Activated CD4-positive, alpha-beta T cell treated with anti-CD3 and anti-CD28 coated beads, Interleukin-2, amount 10 ng/mL, durations not matched to agents 7 days and 5 days (primary cell): ENCODE measurements around the gene ANOS1. TPM values are rescaled to one million over a fixed set of nuclear protein-coding genes. Genes with fewer than 3 reads are reported as not detected.

Experiments used
- CTCF ChIA-PET: fragments of 350-600 bp; sonication (Branson Sonifier 250); formaldehyde crosslinking; loops from one replicate; lab custom pipeline; 2021; ENCODE audit warnings: antibody characterized with exemption; lab: Charles Lee
- POLR2A ChIA-PET: fragments of 350-600 bp; sonication (Branson Sonifier 250); formaldehyde crosslinking; loops from one replicate; lab custom pipeline; 2021; ENCODE audit warnings: antibody characterized with exemption; lab: Charles Lee
- DNase-seq: peaks from one replicate; pipeline ENCODE4 v3.0.0-alpha.2; 2020
- H3K27ac Mint-ChIP-seq: one replicate; pipeline ENCODE4 v1.8.0; 2021; ENCODE audit warnings: mild to moderate bottlenecking, moderate library complexity, mixed read lengths
- H3K27me3 Mint-ChIP-seq: one replicate; pipeline ENCODE4 v1.8.0; 2021; ENCODE audit warnings: mixed read lengths
- H3K36me3 Mint-ChIP-seq: one replicate; pipeline ENCODE4 v1.8.0; 2021; ENCODE audit warnings: low read depth, mixed read lengths
- H3K4me1 Mint-ChIP-seq: one replicate; pipeline ENCODE4 v1.8.0; 2021; ENCODE audit warnings: mixed read lengths
- H3K4me3 Mint-ChIP-seq: one replicate; pipeline ENCODE4 v1.8.0; 2021; ENCODE audit warnings: mild to moderate bottlenecking, moderate library complexity, mixed read lengths
- H3K9me3 Mint-ChIP-seq: one replicate; pipeline ENCODE4 v1.8.0; 2021; ENCODE audit warnings: mixed read lengths
- total RNA-seq, 2 experiments: library from RNA; stranded (reverse); gene quantifications; one replicate each; pipeline ENCODE4 v1.2.3, GENCODE V29; 2021

The ANOS1 gene
- total RNA-seq, 2 experiments from 2014 or later, result 0.02 TPM; not detected in 1

DNA sequence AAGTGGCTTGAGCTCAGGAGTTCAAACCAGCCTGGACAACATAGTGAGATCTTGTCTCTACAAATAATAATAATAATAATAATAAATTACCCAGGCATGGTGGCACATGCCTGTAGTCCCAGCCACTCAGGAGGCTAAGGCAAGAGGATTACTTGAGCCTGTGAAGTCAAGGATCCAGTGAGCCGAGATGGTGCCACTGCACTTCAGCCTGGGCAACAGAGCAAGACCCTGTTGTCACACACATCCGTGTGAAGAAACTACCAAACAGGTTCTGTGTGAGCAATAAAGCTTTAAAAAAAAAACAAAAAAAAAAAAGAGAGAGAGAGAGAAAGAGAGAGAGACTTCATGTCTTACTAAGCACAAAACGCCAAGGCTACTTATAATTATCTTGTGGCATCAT lies 42.5 kb downstream of the ANOS1 start:
- Mint-ChIP-seq H3K27me3 (no peaks in the 10 kb centered on the region), H3K9me3 (no peaks in the 10 kb centered on the region), H3K27ac (no peak overlapping the region), H3K4me3 (no peak overlapping the region), H3K4me1 (no peaks in the 10 kb centered on the region), H3K36me3 (no peaks in the 10 kb centered on the region)
- ChIA-PET POLR2A (no interaction called here), CTCF (no interaction called here)
- DNase-seq, result no peak

DNA sequence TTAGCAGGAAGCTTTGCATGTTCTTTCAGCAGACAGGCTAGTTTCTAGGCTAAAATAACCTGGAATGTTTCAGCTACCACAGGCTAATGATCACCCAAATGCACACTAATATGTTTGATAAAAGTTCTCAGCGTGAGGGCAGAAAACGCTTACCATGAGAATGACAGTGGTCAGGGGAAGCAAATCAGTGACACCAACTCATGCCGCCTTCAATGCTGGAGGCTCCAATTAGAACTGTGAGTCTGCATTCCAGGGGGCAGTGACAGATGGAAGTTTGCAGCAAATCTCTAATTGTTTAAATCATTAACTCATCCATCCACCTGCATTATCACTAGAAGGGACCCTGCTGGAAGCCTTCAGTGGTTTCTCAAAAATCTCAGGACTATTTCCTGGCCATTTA lies 43.2 kb downstream of the ANOS1 start:
- Mint-ChIP-seq H3K4me3 (no peak overlapping the region), H3K9me3 (no peaks in the 10 kb centered on the region), H3K4me1 (no peaks in the 10 kb centered on the region), H3K36me3 (no peaks in the 10 kb centered on the region), H3K27ac (no peak overlapping the region), H3K27me3 (no peaks in the 10 kb centered on the region)
- DNase-seq, result no peak
- ChIA-PET POLR2A (no interaction called here), CTCF (no interaction called here)

DNA sequence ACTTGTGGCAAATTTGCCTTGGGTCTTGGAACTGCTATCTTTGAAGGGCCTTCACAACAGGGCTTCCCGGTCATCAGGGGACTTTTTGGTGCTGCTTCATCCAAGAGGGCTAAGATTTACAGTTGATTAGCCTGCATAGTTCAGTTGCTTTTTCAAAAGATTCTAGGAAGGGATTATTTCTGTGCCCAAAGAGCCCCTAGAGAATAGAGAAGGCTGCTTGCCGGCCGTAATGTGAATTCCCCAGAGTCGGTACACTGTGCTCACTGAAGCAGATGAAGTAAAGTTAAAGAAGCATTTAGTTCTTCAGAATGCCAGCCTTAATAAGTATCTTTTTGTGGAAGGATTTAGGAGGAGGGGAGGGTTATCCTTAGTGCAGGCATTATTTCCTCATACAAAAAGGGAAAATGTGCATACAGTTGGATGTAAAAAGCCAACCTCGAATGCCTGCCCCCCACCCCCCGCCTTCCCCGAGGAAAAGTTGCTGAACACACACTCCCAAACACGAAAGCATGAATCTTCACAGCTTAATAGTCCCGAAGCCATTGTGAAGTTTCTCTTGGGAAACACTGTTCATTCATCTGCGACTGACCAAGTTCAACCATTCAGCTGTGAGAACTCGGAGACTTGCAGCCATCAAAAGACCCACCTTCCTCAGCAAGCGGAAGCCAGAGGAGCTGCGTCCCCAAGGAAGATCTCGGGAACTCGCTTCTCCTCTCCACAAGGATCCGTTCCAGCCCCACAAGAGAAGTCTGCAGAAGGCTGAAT lies 47.6 kb downstream of the ANOS1 start:
- Mint-ChIP-seq H3K4me3 (no peak overlapping the region), H3K27me3 (peaks cover 4% of the 10 kb centered on the region), H3K27ac (no peak overlapping the region), H3K4me1 (no peaks in the 10 kb centered on the region), H3K36me3 (no peaks in the 10 kb centered on the region), H3K9me3 (no peaks in the 10 kb centered on the region)
- ChIA-PET CTCF (no interaction called here), POLR2A (no interaction called here)
- no peak for DNase-seq

DNA sequence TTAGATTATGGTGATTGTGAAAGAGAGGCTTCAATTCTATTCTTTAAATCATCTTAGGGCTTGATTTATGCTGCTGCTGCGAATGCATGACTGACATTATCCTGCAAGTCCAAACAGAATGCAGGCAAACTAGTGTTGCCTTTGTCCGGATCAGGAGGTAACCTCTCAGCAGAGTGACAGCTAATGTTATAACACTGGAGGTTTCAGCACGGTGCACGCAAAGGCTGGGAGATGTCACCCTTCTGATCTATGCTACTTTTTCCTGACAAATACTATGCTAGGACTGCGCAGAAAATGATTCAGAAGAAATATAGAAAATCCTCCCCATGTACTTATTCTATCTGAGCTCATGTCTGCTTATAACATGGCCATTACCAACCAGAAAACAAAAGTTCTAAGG lies 48.2 kb downstream of the ANOS1 start:
- ChIA-PET CTCF (no interaction called here), POLR2A (no interaction called here)
- Mint-ChIP-seq H3K27ac (no peak overlapping the region), H3K36me3 (no peaks in the 10 kb centered on the region), H3K4me3 (no peak overlapping the region), H3K4me1 (no peaks in the 10 kb centered on the region), H3K27me3 (peaks cover 4% of the 10 kb centered on the region), H3K9me3 (no peaks in the 10 kb centered on the region)
- DNase-seq, result no peak

DNA sequence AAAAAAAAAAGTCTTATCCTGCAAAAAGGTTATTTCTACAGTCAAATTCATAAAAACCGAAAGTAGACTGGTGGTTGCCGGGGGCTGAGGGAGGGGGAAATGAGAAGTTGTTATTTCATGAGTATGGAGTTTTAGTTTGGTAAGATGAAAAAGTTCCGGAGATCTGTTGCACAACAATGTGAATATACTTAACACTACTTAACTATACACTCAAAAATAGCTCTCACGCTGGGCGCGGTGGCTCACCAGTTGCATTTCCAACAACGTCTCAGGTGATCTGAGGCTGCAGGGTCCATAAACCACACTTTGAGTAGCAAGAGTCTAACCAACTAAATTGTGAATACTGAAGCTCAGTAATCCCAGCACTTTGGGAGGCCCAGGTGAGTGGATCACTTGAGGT lies 52.4 kb downstream of the ANOS1 start:
- no peak for DNase-seq
- H3K4me1 Mint-ChIP-seq, result no peaks in the 10 kb centered on the region
- ChIA-PET CTCF (no interaction called here), POLR2A (no interaction called here)
- peaks cover 4% of the 10 kb centered on the region for H3K27me3 Mint-ChIP-seq
- H3K27ac Mint-ChIP-seq, result no peak overlapping the region
- H3K9me3 Mint-ChIP-seq, result no peaks in the 10 kb centered on the region
- no peak overlapping the region for H3K4me3 Mint-ChIP-seq
- H3K36me3 Mint-ChIP-seq, result no peaks in the 10 kb centered on the region

DNA sequence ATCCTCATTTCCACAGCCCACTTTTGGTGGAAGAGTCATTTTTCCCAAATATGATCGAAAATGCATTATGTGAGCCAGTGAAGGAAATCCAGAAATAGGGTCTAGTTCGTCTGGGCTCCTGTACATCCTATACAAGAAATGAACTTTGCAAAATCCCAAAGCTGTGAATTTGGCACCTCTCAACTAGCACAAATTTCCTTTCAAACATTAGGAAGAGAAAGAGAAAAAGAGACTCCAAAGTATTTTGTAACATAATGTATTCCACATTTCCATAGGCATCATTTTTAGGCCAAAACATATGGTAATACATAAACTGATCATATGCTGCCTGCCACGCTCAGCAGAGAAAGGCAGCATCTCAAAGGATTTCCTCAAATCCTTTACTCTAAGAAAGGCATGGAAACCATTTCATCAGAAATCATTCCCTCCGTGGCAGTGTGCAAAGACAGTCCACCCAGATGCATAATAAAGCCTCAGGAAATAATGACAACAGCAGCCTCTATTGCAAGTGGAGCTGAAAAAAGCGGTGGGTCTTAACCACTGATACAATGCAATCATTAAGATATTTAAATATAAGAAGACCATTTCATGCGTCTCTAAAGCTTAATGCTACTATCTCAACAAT lies 56.8 kb downstream of the ANOS1 start:
- H3K4me3 Mint-ChIP-seq, result no peak overlapping the region
- no peak overlapping the region for H3K27ac Mint-ChIP-seq
- DNase-seq, result no peak
- no peaks in the 10 kb centered on the region for H3K4me1 Mint-ChIP-seq
- CTCF ChIA-PET, result no interaction called here
- H3K27me3 Mint-ChIP-seq, result no peaks in the 10 kb centered on the region
- POLR2A ChIA-PET, result no interaction called here
- H3K36me3 Mint-ChIP-seq, result no peaks in the 10 kb centered on the region
- H3K9me3 Mint-ChIP-seq, result no peaks in the 10 kb centered on the region

DNA sequence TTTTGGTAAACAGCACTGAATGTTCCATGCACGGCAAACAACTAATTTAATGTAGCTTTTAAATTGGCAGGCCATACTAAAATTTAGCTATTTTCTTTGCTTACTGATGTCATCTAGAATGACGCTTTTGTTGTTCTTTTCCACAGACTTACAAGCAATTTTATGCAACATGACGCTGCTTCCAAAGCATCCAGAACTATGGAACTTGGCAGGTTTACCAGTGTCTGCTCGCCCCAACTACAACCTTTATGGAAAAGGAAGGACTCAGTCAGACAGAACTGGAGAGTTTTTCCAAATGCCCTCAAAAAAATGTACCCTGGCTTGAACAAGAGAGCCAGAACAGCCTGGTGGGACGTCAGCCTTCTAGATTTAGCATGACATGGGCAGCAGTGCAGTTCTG lies 58.7 kb downstream of the ANOS1 start:
- ChIA-PET CTCF (no interaction called here), POLR2A (no interaction called here)
- Mint-ChIP-seq H3K27ac (no peak overlapping the region), H3K9me3 (no peaks in the 10 kb centered on the region), H3K27me3 (no peaks in the 10 kb centered on the region), H3K36me3 (no peaks in the 10 kb centered on the region), H3K4me1 (no peaks in the 10 kb centered on the region), H3K4me3 (no peak overlapping the region)
- no peak for DNase-seq

DNA sequence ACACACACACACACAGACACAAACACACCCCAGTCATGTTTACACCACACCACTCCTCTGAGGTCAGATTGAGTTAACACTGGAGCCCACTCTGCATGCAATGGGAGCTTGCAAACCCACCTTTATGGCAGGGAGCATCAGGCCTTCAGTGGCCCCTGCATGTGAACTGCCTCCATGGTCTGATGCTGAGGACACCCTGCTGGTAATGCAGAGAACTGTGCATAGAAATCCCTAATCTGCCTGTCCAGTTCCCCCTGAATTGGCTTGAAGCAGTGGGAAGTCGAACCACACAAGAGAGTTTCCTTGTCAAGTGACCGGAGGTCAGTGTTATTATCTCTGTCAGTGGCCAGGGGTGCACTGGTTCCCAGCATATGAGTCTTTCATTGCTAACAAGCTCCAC lies 59.8 kb downstream of the ANOS1 start:
- Mint-ChIP-seq H3K9me3 (no peaks in the 10 kb centered on the region), H3K27ac (no peak overlapping the region), H3K27me3 (no peaks in the 10 kb centered on the region), H3K4me3 (no peak overlapping the region), H3K36me3 (no peaks in the 10 kb centered on the region), H3K4me1 (no peaks in the 10 kb centered on the region)
- POLR2A ChIA-PET, result no interaction called here
- CTCF ChIA-PET, result no interaction called here
- no peak for DNase-seq

DNA sequence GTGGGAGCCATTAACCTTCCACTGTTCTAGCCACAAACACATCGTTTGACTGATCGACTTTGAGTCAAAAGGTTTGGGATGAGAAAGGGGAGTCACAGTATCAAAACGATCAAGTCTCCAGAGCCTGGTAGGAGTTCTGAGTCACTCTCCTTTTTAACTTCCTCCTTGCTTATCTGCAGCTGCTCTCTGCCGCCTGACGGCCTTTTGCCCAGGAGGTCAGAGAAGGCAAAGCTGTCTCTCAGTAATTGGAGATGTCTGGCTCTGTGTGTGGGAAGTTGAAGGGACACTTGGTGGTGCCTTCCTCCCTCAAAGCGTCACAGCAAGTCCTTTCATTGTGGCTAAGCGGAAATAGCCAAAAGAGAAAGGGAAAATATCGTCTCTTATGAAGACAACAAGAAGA lies 63.1 kb downstream of the ANOS1 start:
- Mint-ChIP-seq H3K36me3 (no peaks in the 10 kb centered on the region), H3K27me3 (no peaks in the 10 kb centered on the region), H3K4me1 (no peaks in the 10 kb centered on the region), H3K4me3 (no peak overlapping the region), H3K9me3 (no peaks in the 10 kb centered on the region), H3K27ac (no peak overlapping the region)
- DNase-seq, result no peak
- CTCF ChIA-PET, result no interaction called here
- POLR2A ChIA-PET, result no interaction called here

DNA sequence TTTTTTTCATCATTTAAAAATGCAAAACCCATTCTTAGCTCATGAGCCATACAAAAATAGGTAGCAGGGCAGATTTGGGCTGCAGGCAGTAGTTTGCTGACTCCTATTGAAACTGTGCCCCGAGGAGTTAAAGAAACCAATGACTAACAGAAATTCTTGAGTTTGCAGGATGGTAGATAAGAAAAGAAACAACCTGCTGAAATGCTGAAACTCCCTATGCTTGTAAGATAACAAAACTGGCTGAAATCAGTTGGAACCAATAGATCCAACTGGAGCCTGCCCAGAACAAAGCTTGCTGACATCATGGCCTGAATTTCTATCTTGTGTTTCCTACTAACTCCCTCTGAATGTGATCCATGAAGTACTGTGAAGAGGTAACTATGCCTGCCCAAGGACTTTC lies 68.6 kb downstream of the ANOS1 start:
- no peak for DNase-seq
- H3K9me3 Mint-ChIP-seq, result no peaks in the 10 kb centered on the region
- CTCF ChIA-PET, result no interaction called here
- H3K4me3 Mint-ChIP-seq, result no peak overlapping the region
- H3K27ac Mint-ChIP-seq, result no peak overlapping the region
- no peaks in the 10 kb centered on the region for H3K36me3 Mint-ChIP-seq
- no peaks in the 10 kb centered on the region for H3K4me1 Mint-ChIP-seq
- POLR2A ChIA-PET, result no interaction called here
- H3K27me3 Mint-ChIP-seq, result no peaks in the 10 kb centered on the region

DNA sequence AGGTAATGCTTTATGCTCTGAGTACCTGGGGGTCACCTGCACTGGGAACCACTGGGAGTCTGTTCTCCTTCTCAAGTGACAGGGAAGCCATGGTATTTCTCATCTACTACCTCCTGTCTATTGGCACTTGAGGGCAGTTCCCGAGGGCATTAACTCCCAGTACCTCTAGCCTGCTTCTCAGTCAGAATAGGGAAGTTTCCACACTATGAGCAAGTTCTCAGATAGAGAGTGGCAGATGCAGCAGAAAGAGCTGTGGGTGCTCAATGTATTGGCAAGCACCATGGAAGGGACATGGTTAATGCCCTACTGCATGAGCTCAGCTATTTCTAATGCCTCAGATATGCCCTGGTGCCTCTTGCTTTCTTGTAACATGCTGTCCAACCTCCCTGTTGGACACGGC lies 74.1 kb downstream of the ANOS1 start:
- no peak overlapping the region for H3K4me3 Mint-ChIP-seq
- H3K27me3 Mint-ChIP-seq, result no peaks in the 10 kb centered on the region
- H3K27ac Mint-ChIP-seq, result no peak overlapping the region
- no peaks in the 10 kb centered on the region for H3K4me1 Mint-ChIP-seq
- no peak for DNase-seq
- ChIA-PET CTCF (no interaction called here), POLR2A (no interaction called here)
- no peaks in the 10 kb centered on the region for H3K9me3 Mint-ChIP-seq
- H3K36me3 Mint-ChIP-seq, result no peaks in the 10 kb centered on the region

DNA sequence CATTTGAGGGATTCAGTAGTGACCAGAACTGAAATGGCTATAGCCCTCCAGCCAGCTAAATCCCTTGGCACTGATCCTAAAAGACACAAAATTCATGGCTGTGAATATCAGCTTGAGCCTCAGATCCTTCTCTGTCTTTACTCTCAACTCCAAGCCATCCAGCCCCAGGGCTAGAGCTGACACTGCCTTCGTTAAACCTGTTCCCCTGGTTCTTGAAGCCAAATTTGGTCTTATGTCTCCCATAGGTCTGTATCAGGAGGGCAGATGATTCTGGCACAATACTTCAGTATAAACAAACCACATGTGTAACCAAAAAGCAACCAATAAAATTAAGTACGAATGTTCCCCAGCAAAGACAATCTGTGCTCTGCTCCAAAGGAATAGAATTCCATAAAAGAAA lies 78.0 kb downstream of the ANOS1 start:
- Mint-ChIP-seq H3K4me1 (no peaks in the 10 kb centered on the region), H3K4me3 (no peak overlapping the region), H3K27me3 (no peaks in the 10 kb centered on the region), H3K9me3 (no peaks in the 10 kb centered on the region), H3K36me3 (no peaks in the 10 kb centered on the region), H3K27ac (no peak overlapping the region)
- CTCF ChIA-PET, result no interaction called here
- POLR2A ChIA-PET, result no interaction called here
- DNase-seq, result no peak

DNA sequence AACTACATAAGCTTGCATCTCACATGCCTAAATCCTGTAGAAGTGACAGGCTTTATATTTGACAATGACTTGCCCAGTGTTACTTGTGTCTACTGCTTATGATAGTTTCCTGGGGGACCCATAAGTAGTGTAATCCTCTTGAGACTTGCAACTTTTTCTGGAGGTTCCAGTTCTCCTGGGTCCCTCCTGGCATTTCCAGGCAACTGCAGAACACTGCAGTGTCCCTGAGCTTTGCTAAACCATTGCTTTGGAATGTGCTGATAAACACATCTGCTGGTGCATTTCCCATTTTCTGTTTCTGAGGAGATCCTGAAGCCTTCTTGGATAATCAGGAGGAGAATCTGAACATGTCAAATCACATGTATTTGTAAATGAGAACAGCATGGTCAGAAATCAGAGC lies 82.0 kb downstream of the ANOS1 start:
- ChIA-PET POLR2A (no interaction called here), CTCF (no interaction called here)
- no peaks in the 10 kb centered on the region for H3K9me3 Mint-ChIP-seq
- no peak overlapping the region for H3K4me3 Mint-ChIP-seq
- DNase-seq, result no peak
- H3K27ac Mint-ChIP-seq, result no peak overlapping the region
- no peaks in the 10 kb centered on the region for H3K4me1 Mint-ChIP-seq
- no peaks in the 10 kb centered on the region for H3K36me3 Mint-ChIP-seq
- no peaks in the 10 kb centered on the region for H3K27me3 Mint-ChIP-seq

DNA sequence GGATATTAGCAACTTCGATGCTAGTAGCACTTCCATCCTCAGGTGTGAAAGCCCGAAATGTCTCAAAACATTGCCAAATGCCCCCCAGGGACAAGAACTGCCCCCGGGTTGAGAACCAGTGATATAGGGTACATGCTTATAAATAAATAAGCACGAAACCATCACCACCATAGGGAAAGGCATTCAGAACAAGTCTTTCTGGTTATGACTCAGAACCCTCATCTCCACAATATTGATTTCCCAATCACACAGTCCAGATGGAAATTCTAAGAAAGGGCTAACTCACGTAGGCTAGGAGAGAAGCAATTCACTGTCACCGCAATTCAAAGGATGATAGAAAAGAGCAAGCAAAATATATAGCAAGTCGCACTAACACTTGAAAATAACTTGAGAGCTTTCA lies 84.8 kb downstream of the ANOS1 start:
- CTCF ChIA-PET, result no interaction called here
- H3K4me3 Mint-ChIP-seq, result no peak overlapping the region

More for the DNA sequence above, 84.8 kb downstream of the ANOS1 start:
- Mint-ChIP-seq H3K27me3 (no peaks in the 10 kb centered on the region), H3K4me1 (no peaks in the 10 kb centered on the region), H3K36me3 (no peaks in the 10 kb centered on the region), H3K9me3 (no peaks in the 10 kb centered on the region), H3K27ac (no peak overlapping the region)
- no peak for DNase-seq
- POLR2A ChIA-PET, result no interaction called here
